Fibroblast of skin of back (primary cell): ENCODE measurements around the gene ZBTB20.
A peak's percentile ranks its signal among the peaks of the same experiment; 100 is the strongest.

ENCODE experiments used
- DNase-seq: peaks from one replicate; pipeline ENCODE4 v3.0.0-alpha.2; 2013

ZBTB20 gene

GRCh38 chr3:114323546-114324254 is 823.4 kb downstream of the ZBTB20 start:
- DNase-seq, result no peak

- no peak for DNase-seq
These were observed 826.8 kb downstream of the ZBTB20 start for GRCh38 chr3:114320246-114320645.

- peak; percentile 46 for DNase-seq
These were observed 827.6 kb downstream of the ZBTB20 start for GRCh38 chr3:114319453-114319852.

GRCh38 chr3:114318295-114318694 is 828.8 kb downstream of the ZBTB20 start:
- no peak for DNase-seq

- DNase-seq, result no peak
These were observed 832.8 kb downstream of the ZBTB20 start for GRCh38 chr3:114314282-114314681.

- no peak for DNase-seq
These were observed 833.7 kb downstream of the ZBTB20 start for GRCh38 chr3:114313426-114313825.

GRCh38 chr3:114310695-114311094 is 836.4 kb downstream of the ZBTB20 start:
- DNase-seq, result peak; percentile 4

GRCh38 chr3:114308830-114309229 is 838.3 kb downstream of the ZBTB20 start:
- no peak for DNase-seq

- no peak for DNase-seq
These were observed 838.7 kb downstream of the ZBTB20 start for GRCh38 chr3:114308377-114308776.

GRCh38 chr3:114307832-114308231 is 839.3 kb downstream of the ZBTB20 start:
- DNase-seq, result no peak

GRCh38 chr3:114307222-114307830 is 839.8 kb downstream of the ZBTB20 start:
- DNase-seq, result no peak

- DNase-seq, result no peak
These were observed 847.0 kb downstream of the ZBTB20 start for GRCh38 chr3:114299941-114300624.

GRCh38 chr3:114299421-114299820 is 847.7 kb downstream of the ZBTB20 start:
- DNase-seq, result peak; percentile 13

- no peak for DNase-seq
These were observed 851.1 kb downstream of the ZBTB20 start for GRCh38 chr3:114295946-114296345.

- DNase-seq, result no peak
These were observed 852.1 kb downstream of the ZBTB20 start for GRCh38 chr3:114294940-114295480.

- DNase-seq, result no peak
These were observed 853.1 kb downstream of the ZBTB20 start, which contains the start of gene TIGIT for GRCh38 chr3:114293838-114294535. TSS of gene TIGIT (plus strand) at chr3:114294028. CDS start at chr3:114294062, 34 bp downstream.

GRCh38 chr3:114290911-114291901 is 855.9 kb downstream of the ZBTB20 start:
- peak; percentile 51 for DNase-seq

GRCh38 chr3:114286266-114286665 is 860.8 kb downstream of the ZBTB20 start:
- DNase-seq, result no peak

GRCh38 chr3:114285648-114286230 is 861.3 kb downstream of the ZBTB20 start:
- DNase-seq, result no peak

GRCh38 chr3:114284644-114285043 is 862.4 kb downstream of the ZBTB20 start:
- DNase-seq, result no peak
